H9 (cell line): ENCODE data around the gene SHISAL2B. TPM values are rescaled to one million over a fixed set of nuclear protein-coding genes. Genes with fewer than 3 reads are reported as not detected.
A peak's percentile ranks its signal among the peaks of the same experiment; 100 is the strongest.

Source experiments
- DNase-seq: peaks from one replicate; pipeline ENCODE4 v3.0.0-alpha.2; 2017
- H2AFZ ChIP-seq: one replicate; pipeline ENCODE4 v1.6.1; 2013; ENCODE audit warnings: mild to moderate bottlenecking, low read length, control low read depth, moderate library complexity
- H2AK5ac ChIP-seq: 2 replicates; pipeline ENCODE4 v1.6.1; 2013; ENCODE audit warnings: low read length, control low read depth, mixed read lengths; ENCODE audit not compliant: insufficient read length
- H2BK120ac ChIP-seq: one replicate; pipeline ENCODE4 v1.6.1; 2013; ENCODE audit warnings: low read depth, mild to moderate bottlenecking, low read length, control low read depth, inconsistent platforms; ENCODE audit not compliant: poor library complexity, severe bottlenecking
- H2BK12ac ChIP-seq: 2 replicates; pipeline ENCODE4 v1.6.1; 2013; ENCODE audit warnings: low read length, control low read depth, mixed read lengths, low read depth; ENCODE audit not compliant: insufficient read length
- H2BK15ac ChIP-seq: 2 replicates; pipeline ENCODE4 v1.6.1; 2013; ENCODE audit warnings: low read depth, low read length, control low read depth
- H2BK20ac ChIP-seq: one replicate; pipeline ENCODE4 v1.6.1; 2013; ENCODE audit warnings: low read depth, mild to moderate bottlenecking, low read length, control low read depth, inconsistent platforms; ENCODE audit not compliant: poor library complexity, severe bottlenecking
- H2BK5ac ChIP-seq: 2 replicates; pipeline ENCODE4 v1.6.1; 2013; ENCODE audit warnings: low read length, control low read depth, mixed read lengths; ENCODE audit not compliant: insufficient read length
- H3K14ac ChIP-seq: 2 replicates; pipeline ENCODE4 v1.6.1; 2013; ENCODE audit warnings: low read length, control low read depth; ENCODE audit not compliant: insufficient read depth
- H3K18ac ChIP-seq: 2 replicates; pipeline ENCODE4 v1.6.1; 2013; ENCODE audit warnings: low read depth, mild to moderate bottlenecking, mixed read lengths, low read length, control low read depth; ENCODE audit not compliant: insufficient read length
- H3K23ac ChIP-seq: 2 replicates; pipeline ENCODE4 v1.6.1; 2013; ENCODE audit warnings: low read length, control low read depth, mixed read lengths, low read depth; ENCODE audit not compliant: insufficient read length
- H3K23me2 ChIP-seq: 2 replicates; pipeline ENCODE4 v1.6.1; 2013; ENCODE audit warnings: low read depth, mild to moderate bottlenecking, mixed read lengths, low read length, control low read depth; ENCODE audit not compliant: insufficient read length, poor library complexity, severe bottlenecking
- H3K27ac ChIP-seq: 2 replicates; pipeline ENCODE4 v1.5.1; 2013; ENCODE audit warnings: low read length, control low read depth, mixed read lengths, low read depth; ENCODE audit not compliant: insufficient read length
- H3K27me3 ChIP-seq: 2 replicates; pipeline ENCODE4 v1.6.1; 2013; ENCODE audit warnings: low read length, control low read depth, inconsistent platforms; ENCODE audit not compliant: insufficient read depth
- H3K4ac ChIP-seq: 2 replicates; pipeline ENCODE4 v1.6.1; 2013; ENCODE audit warnings: low read depth, mild to moderate bottlenecking, control low read depth, inconsistent platforms, low read length, moderate library complexity
- H3K4me1 ChIP-seq: 2 replicates; pipeline ENCODE4 v1.6.1; 2013; ENCODE audit warnings: low read length, control low read depth, inconsistent platforms; ENCODE audit not compliant: insufficient read depth
- H3K4me2 ChIP-seq: 2 replicates; pipeline ENCODE4 v1.6.1; 2013; ENCODE audit warnings: low read length, control low read depth, mixed read lengths; ENCODE audit not compliant: insufficient read length, insufficient read depth
- H3K56ac ChIP-seq: 2 replicates; pipeline ENCODE4 v1.6.1; 2013; ENCODE audit warnings: low read depth, mild to moderate bottlenecking, mixed read lengths, low read length, control low read depth; ENCODE audit not compliant: insufficient read length
- H3K79me1 ChIP-seq: 2 replicates; pipeline ENCODE4 v1.6.1; 2013; ENCODE audit warnings: low read depth, mild to moderate bottlenecking, moderate library complexity, low read length, control low read depth, inconsistent platforms; ENCODE audit not compliant: insufficient read depth, poor library complexity, severe bottlenecking
- H3K79me2 ChIP-seq: 2 replicates; pipeline ENCODE4 v1.6.1; 2013; ENCODE audit warnings: low read length, control low read depth, inconsistent platforms; ENCODE audit not compliant: insufficient read depth
- H3K9ac ChIP-seq: 2 replicates; pipeline ENCODE4 v1.6.1; 2013; ENCODE audit warnings: low read length, control low read depth, mixed read lengths; ENCODE audit not compliant: insufficient read length; ENCODE audit errors: extremely low read depth
- H3K9me3 ChIP-seq: one replicate; pipeline ENCODE4 v1.6.1; 2013; ENCODE audit warnings: low read depth, low read length, inconsistent platforms; ENCODE audit not compliant: control insufficient read depth
- H3T11ph ChIP-seq: one replicate; pipeline ENCODE4 v1.6.1; 2013; ENCODE audit warnings: mild to moderate bottlenecking, low read length, control low read depth, inconsistent platforms
- H4K20me1 ChIP-seq: one replicate; pipeline ENCODE4 v1.6.1; 2013; ENCODE audit not compliant: control insufficient read depth, insufficient read length, insufficient read depth
- H4K5ac ChIP-seq: 2 replicates; pipeline ENCODE4 v1.6.1; 2013; ENCODE audit warnings: low read depth, mild to moderate bottlenecking, mixed read lengths, low read length, control low read depth; ENCODE audit not compliant: insufficient read length
- H4K8ac ChIP-seq: replicated peaks from 2 replicates; pipeline ENCODE4 v1.6.1; 2013; ENCODE audit warnings: low read length, control low read depth, mixed read lengths, low read depth; ENCODE audit not compliant: insufficient read length
- H4K91ac ChIP-seq: 2 replicates; pipeline ENCODE4 v1.6.1; 2013; ENCODE audit warnings: low read depth, mild to moderate bottlenecking, moderate library complexity, mixed read lengths, low read length, control low read depth; ENCODE audit not compliant: insufficient read length
- H3K27ac Mint-ChIP-seq, 3 experiments: 2 replicates in 2 of 3; 3 replicates in 1 of 3; pipeline ENCODE4 v1.8.0; 2020 to 2021; ENCODE audit warnings: mixed read lengths in 3 of 3, mild to moderate bottlenecking in 1 of 3, moderate library complexity in 1 of 3
- H3K27me3 Mint-ChIP-seq: 2 replicates; pipeline ENCODE4 v1.8.0; 2021; ENCODE audit warnings: low read depth, mild to moderate bottlenecking, moderate library complexity, mixed read lengths
- H3K36me3 Mint-ChIP-seq, 3 experiments: 2 replicates in 2 of 3; 3 replicates in 1 of 3; pipeline ENCODE4 v1.8.0; 2020 to 2021; ENCODE audit warnings: low read depth in 3 of 3, mixed read lengths in 3 of 3; ENCODE audit not compliant: insufficient read depth in 1 of 3
- H3K4me1 Mint-ChIP-seq, 2 experiments: 2 replicates each; pipeline ENCODE4 v1.8.0; 2020; ENCODE audit warnings: mixed read lengths in 2 of 2
- H3K4me3 Mint-ChIP-seq, 2 experiments: 2 replicates in 1 of 2; 3 replicates in 1 of 2; pipeline ENCODE4 v1.8.0; 2020 to 2021; ENCODE audit warnings: mild to moderate bottlenecking in 2 of 2, mixed read lengths in 2 of 2, moderate library complexity in 1 of 2
- H3K9me3 Mint-ChIP-seq, 2 experiments: 2 replicates in 1 of 2; 3 replicates in 1 of 2; pipeline ENCODE4 v1.8.0; 2020; ENCODE audit warnings: mild to moderate bottlenecking in 2 of 2, mixed read lengths in 2 of 2, moderate library complexity in 1 of 2
- WGBS: extraction: QIAGEN DNeasy Blood & Tissue Kit; methylation state at CpG from one replicate; pipeline ENCODE4 v1.1.7; 2013; ENCODE audit warnings: missing lambda C conversion rate, low lambda C conversion rate, mixed read lengths; ENCODE audit not compliant: insufficient read length; ENCODE audit errors: extremely low coverage; 5-methylcytosine and 5-hydroxymethylcytosine counted together
- total RNA-seq: library from RNA; stranded (reverse); gene quantifications from 2 replicates; pipeline ENCODE4 v1.2.1, GENCODE V29; 2021
- TF ChIP-seq, protein P1 (sequence below): fragments of 200-600 bp; sonication (generic); conservative IDR thresholded peaks from 3 replicates; pipeline ENCODE4 v1.8.0; 2021; ENCODE audit warnings: antibody characterized with exemption, mild to moderate bottlenecking

The SHISAL2B gene
- total RNA-seq, 1 experiment from 2014 or later, result 5.0 TPM

DNA sequence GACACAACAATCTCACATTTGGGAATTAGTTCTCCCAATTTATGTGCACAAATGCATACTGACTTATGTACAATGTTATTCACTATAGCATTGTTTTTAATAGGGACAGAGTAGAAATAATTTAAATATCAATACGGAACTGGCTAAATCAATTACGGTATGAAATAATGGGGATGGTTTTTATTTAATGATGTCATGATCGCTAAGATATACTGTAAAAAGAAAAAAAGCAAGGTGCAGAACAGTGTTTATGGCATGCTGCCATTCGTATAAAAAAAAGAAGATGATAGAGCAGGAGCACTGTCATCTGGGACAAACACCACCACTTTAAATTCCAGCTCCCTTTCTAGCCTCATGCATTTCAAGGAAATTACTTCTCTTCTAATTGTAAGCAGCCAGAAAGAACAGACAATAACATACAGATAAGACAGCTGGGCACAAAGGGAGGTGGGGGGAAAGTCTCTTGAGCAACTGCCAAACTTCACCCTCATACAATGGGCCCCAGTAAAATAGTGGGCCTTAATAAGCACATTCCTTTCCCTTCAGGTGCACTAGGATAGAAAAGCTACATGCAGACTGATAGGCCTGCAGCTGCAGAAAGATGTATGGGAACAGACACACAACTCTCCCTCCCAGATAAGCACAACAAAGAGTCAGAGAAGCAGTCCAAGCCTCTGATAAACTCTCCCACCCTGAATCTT is 69.8 kb downstream of the SHISAL2B start:
- no peak overlapping the region for H3K4me2 ChIP-seq
- no peaks in the 10 kb centered on the region for H3K27me3 ChIP-seq
- Mint-ChIP-seq H3K4me3 (no peak overlapping the region; a peak in 1 of 5 replicates), H3K9me3 (no peaks in the 10 kb centered on the region), H3K4me1 (peaks cover 15 to 23% of the 10 kb centered on the region in 2 experiments), H3K27ac (peak overlapping the region; percentile 91 to 95 (median 94)), H3K27me3 (no peaks in the 10 kb centered on the region), H3K36me3 (peaks cover 4 to 29% (median 21%) of the 10 kb centered on the region in 3 experiments)
- no peak overlapping the region for H2BK15ac ChIP-seq
- no peak overlapping the region for H3K56ac ChIP-seq
- 100% methylated on average over 3 of the region's 4 CpGs for WGBS
- no peak overlapping the region for H3K23ac ChIP-seq
- H2AK5ac ChIP-seq, result no peak overlapping the region
- H2BK12ac ChIP-seq, result no peak overlapping the region
- H3K4ac ChIP-seq, result no peak overlapping the region
- H2BK20ac ChIP-seq, result no peak overlapping the region
- no peaks in the 10 kb centered on the region for H3K79me1 ChIP-seq
- TF ChIP-seq, protein P1, sequence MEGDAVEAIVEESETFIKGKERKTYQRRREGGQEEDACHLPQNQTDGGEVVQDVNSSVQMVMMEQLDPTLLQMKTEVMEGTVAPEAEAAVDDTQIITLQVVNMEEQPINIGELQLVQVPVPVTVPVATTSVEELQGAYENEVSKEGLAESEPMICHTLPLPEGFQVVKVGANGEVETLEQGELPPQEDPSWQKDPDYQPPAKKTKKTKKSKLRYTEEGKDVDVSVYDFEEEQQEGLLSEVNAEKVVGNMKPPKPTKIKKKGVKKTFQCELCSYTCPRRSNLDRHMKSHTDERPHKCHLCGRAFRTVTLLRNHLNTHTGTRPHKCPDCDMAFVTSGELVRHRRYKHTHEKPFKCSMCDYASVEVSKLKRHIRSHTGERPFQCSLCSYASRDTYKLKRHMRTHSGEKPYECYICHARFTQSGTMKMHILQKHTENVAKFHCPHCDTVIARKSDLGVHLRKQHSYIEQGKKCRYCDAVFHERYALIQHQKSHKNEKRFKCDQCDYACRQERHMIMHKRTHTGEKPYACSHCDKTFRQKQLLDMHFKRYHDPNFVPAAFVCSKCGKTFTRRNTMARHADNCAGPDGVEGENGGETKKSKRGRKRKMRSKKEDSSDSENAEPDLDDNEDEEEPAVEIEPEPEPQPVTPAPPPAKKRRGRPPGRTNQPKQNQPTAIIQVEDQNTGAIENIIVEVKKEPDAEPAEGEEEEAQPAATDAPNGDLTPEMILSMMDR, result no peak
- H4K91ac ChIP-seq, result no peak overlapping the region
- DNase-seq, result no peak
- no peak overlapping the region for H3K14ac ChIP-seq
- H3K23me2 ChIP-seq, result no peaks in the 10 kb centered on the region
- H3K4me1 ChIP-seq, result no peaks in the 10 kb centered on the region
- no peaks in the 10 kb centered on the region for H3K9me3 ChIP-seq
- H4K8ac ChIP-seq, result no peak overlapping the region
- no peak overlapping the region for H3T11ph ChIP-seq
- H3K79me2 ChIP-seq, result peaks cover 6% of the 10 kb centered on the region; the same call in 1 of the 2 replicates
- no peak overlapping the region for H3K9ac ChIP-seq
- H2AFZ ChIP-seq, result no peak overlapping the region
- no peak overlapping the region for H2BK120ac ChIP-seq
- H4K20me1 ChIP-seq, result no peaks in the 10 kb centered on the region
- H3K18ac ChIP-seq, result no peak overlapping the region
- no peak overlapping the region for H3K27ac ChIP-seq
- no peak overlapping the region for H4K5ac ChIP-seq
- H2BK5ac ChIP-seq, result no peak overlapping the region
